ENCODE data around the gene TMEM212. TPM values are rescaled to one million over a fixed set of nuclear protein-coding genes. Genes with fewer than 3 reads are reported as not detected.

TMEM212 gene
- total and polyA plus RNA-seq, 2 of the 13 experiments (the other 11 are each of a cell fraction or from before 2014, with no cell fraction given), result not detected

DNA sequence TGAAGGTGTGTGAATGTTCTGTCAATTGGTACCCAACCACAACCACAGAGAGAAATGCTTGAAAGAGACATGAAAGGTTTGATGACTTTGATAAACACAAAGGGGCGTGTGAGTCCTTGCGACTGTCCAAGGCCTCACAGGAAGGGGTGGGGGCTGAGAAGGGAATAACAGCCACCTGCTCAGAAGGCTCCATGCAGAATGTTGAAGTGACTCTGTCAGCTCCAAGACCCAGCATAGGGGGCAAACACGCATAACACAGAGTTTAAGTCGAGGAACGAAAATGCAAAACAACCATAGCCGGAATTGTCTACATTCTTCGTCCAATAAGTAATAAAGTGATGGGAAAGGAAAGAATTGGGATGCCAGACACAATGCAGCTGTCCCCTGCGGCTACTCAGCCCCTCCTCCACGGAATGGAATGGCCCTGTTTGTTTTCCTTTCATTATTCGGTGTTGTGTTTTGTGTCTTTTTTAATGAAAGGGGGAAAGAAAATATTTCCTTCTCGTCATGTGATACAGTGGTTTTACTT is 19.9 kb downstream of the TMEM212 start (continued):
- TF ChIP-seq, protein P1, sequence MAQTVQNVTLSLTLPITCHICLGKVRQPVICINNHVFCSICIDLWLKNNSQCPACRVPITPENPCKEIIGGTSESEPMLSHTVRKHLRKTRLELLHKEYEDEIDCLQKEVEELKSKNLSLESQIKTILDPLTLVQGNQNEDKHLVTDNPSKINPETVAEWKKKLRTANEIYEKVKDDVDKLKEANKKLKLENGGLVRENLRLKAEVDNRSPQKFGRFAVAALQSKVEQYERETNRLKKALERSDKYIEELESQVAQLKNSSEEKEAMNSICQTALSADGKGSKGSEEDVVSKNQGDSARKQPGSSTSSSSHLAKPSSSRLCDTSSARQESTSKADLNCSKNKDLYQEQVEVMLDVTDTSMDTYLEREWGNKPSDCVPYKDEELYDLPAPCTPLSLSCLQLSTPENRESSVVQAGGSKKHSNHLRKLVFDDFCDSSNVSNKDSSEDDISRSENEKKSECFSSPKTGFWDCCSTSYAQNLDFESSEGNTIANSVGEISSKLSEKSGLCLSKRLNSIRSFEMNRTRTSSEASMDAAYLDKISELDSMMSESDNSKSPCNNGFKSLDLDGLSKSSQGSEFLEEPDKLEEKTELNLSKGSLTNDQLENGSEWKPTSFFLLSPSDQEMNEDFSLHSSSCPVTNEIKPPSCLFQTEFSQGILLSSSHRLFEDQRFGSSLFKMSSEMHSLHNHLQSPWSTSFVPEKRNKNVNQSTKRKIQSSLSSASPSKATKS (CRISPR knock-in tag; IDR thresholded peaks at IDR 0.05), result no peak
- no peak for TF ChIP-seq PAX8 (CRISPR knock-in tag; IDR thresholded peaks at IDR 0.05; ENCODE audit: borderline replicate concordance)
- no peak for TF ChIP-seq ZNF235 (CRISPR knock-in tag; IDR thresholded peaks at IDR 0.05; ENCODE audit: borderline replicate concordance)
- TF ChIP-seq ZNF10 (CRISPR knock-in tag; IDR thresholded peaks at IDR 0.05; ENCODE audit: borderline replicate concordance, low read depth), result no peak
- no peak for TF ChIP-seq ESRRA (CRISPR knock-in tag; IDR thresholded peaks at IDR 0.05; ENCODE audit: low read depth)
- TF ChIP-seq ARNT2 (CRISPR knock-in tag; IDR thresholded peaks at IDR 0.05; ENCODE audit: low read depth), result no peak
- no peak for TF ChIP-seq ATF7-NPFF (CRISPR knock-in tag; IDR thresholded peaks at IDR 0.05; ENCODE audit: low read depth)
- no peak for TF ChIP-seq SIN3A (IDR thresholded peaks at IDR 0.05; ENCODE audit: borderline replicate concordance, low read depth, low read length)
- no peak for TF ChIP-seq ZFP82 (CRISPR knock-in tag; IDR thresholded peaks at IDR 0.05; ENCODE audit: borderline replicate concordance)
- TF ChIP-seq BCL6 (CRISPR knock-in tag; IDR thresholded peaks at IDR 0.05), result peak; percentile 46; the same call in 1 of the 2 replicates
- no peak for TF ChIP-seq ZNF562 (CRISPR knock-in tag; IDR thresholded peaks at IDR 0.05; ENCODE audit: borderline replicate concordance)
- TF ChIP-seq RBM22 (optimal IDR thresholded peaks at IDR 0.05; ENCODE audit: low read length), result no peak
- no peak for TF ChIP-seq BRD4 (CRISPR knock-in tag; IDR thresholded peaks at IDR 0.05)
- TF ChIP-seq EZH2 (conservative IDR thresholded peaks at IDR 0.05; ENCODE audit: low read depth, low read length), result no peak
- TF ChIP-seq CENPT (CRISPR knock-in tag; IDR thresholded peaks at IDR 0.05; ENCODE audit: low read depth), result no peak
- TF ChIP-seq THYN1 (CRISPR knock-in tag; IDR thresholded peaks at IDR 0.05; ENCODE audit: borderline replicate concordance, low read depth), result no peak
- TF ChIP-seq EHMT2 (IDR thresholded peaks at IDR 0.05; ENCODE audit: borderline replicate concordance, low read depth, low read length), result no peak
- TF ChIP-seq, protein P2, sequence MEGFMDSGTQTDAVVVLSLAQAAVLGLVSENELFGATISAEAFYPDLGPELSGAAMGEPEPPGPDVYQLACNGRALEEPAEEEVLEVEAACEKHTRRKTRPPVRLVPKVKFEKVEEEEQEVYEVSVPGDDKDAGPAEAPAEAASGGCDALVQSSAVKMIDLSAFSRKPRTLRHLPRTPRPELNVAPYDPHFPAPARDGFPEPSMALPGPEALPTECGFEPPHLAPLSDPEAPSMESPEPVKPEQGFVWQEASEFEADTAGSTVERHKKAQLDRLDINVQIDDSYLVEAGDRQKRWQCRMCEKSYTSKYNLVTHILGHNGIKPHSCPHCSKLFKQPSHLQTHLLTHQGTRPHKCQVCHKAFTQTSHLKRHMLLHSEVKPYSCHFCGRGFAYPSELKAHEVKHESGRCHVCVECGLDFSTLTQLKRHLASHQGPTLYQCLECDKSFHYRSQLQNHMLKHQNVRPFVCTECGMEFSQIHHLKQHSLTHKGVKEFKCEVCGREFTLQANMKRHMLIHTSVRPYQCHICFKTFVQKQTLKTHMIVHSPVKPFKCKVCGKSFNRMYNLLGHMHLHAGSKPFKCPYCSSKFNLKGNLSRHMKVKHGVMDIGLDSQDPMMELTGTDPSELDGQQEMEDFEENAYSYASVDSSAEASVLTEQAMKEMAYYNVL (CRISPR knock-in tag; IDR thresholded peaks at IDR 0.05; ENCODE audit: borderline replicate concordance), result no peak
- TF ChIP-seq, protein P3, sequence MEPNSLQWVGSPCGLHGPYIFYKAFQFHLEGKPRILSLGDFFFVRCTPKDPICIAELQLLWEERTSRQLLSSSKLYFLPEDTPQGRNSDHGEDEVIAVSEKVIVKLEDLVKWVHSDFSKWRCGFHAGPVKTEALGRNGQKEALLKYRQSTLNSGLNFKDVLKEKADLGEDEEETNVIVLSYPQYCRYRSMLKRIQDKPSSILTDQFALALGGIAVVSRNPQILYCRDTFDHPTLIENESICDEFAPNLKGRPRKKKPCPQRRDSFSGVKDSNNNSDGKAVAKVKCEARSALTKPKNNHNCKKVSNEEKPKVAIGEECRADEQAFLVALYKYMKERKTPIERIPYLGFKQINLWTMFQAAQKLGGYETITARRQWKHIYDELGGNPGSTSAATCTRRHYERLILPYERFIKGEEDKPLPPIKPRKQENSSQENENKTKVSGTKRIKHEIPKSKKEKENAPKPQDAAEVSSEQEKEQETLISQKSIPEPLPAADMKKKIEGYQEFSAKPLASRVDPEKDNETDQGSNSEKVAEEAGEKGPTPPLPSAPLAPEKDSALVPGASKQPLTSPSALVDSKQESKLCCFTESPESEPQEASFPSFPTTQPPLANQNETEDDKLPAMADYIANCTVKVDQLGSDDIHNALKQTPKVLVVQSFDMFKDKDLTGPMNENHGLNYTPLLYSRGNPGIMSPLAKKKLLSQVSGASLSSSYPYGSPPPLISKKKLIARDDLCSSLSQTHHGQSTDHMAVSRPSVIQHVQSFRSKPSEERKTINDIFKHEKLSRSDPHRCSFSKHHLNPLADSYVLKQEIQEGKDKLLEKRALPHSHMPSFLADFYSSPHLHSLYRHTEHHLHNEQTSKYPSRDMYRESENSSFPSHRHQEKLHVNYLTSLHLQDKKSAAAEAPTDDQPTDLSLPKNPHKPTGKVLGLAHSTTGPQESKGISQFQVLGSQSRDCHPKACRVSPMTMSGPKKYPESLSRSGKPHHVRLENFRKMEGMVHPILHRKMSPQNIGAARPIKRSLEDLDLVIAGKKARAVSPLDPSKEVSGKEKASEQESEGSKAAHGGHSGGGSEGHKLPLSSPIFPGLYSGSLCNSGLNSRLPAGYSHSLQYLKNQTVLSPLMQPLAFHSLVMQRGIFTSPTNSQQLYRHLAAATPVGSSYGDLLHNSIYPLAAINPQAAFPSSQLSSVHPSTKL (CRISPR knock-in tag; IDR thresholded peaks at IDR 0.05), result peak; percentile 63
- no peak for TF ChIP-seq MXD4 (CRISPR knock-in tag; IDR thresholded peaks at IDR 0.05)
- TF ChIP-seq KLF13 (CRISPR knock-in tag; IDR thresholded peaks at IDR 0.05), result no peak
- TF ChIP-seq ZNF382 (CRISPR knock-in tag; IDR thresholded peaks at IDR 0.05; ENCODE audit: borderline replicate concordance), result no peak

All from HepG2 (cell line).